K562 (cell line): ENCODE measurements around the gene CTU1. TPM values are rescaled to one million over a fixed set of nuclear protein-coding genes. Genes with fewer than 3 reads are reported as not detected.

Experiments
- ATF1 ChIP-seq, 2 experiments: fragments of 450-650 bp in 1 of 2; IDR thresholded peaks; 2 replicates each; pipeline ENCODE4 v1.6.1; 2016; ENCODE audit warnings: missing compliant biosample characterization in 1 of 2, missing genetic modification characterization in 1 of 2
- ATF7 ChIP-seq: fragments of 450-650 bp; IDR thresholded peaks from 2 replicates; pipeline ENCODE4 v1.7.1; 2014; ENCODE audit warnings: mild to moderate bottlenecking, moderate library complexity
- C11orf30 ChIP-seq: fragments of 450-650 bp; IDR thresholded peaks from 2 replicates; pipeline ENCODE4 v1.6.1; 2016; ENCODE audit warnings: low read depth, mild to moderate bottlenecking
- CREBBP ChIP-seq: IDR thresholded peaks from one replicate; pipeline ENCODE4 v1.6.1; 2012; ENCODE audit warnings: low read depth, mild to moderate bottlenecking, control low read depth, inconsistent platforms, low read length
- FUS ChIP-seq: fragments of 200-400 bp; formaldehyde crosslinking; optimal IDR thresholded peaks from 2 replicates; pipeline ENCODE3; 2017; ENCODE audit warnings: low read depth, low read length
- GABPB1 ChIP-seq: sonication (generic); formaldehyde crosslinking; IDR thresholded peaks from 2 replicates; pipeline ENCODE4 v1.8.0; 2022; ENCODE audit warnings: mild to moderate bottlenecking, missing genetic modification reagents
- GTF2F1 ChIP-seq: IDR thresholded peaks from 2 replicates; pipeline ENCODE4 v1.6.1; 2011; ENCODE audit warnings: low read depth, low read length, improper control_type of control experiment
- MAFK ChIP-seq: IDR thresholded peaks from 2 replicates; pipeline ENCODE4 v1.6.1; 2011; ENCODE audit warnings: low read length, improper control_type of control experiment
- MAZ ChIP-seq, 2 experiments: fragments of 450-650 bp in 1 of 2; sonication (generic) in 1 of 2; formaldehyde crosslinking; IDR thresholded peaks in 1 of 2; conservative IDR thresholded peaks in 1 of 2; 2 replicates each; pipeline versions ENCODE4 v1.4.0 to v1.5.0; 2020; ENCODE audit warnings: mild to moderate bottlenecking in 1 of 2, missing genetic modification reagents in 1 of 2
- NR2C2 ChIP-seq, 2 experiments: fragments of 200-800 bp in 1 of 2; sonication (Bioruptor generic) in 1 of 2; sonication (generic) in 1 of 2; formaldehyde crosslinking in 1 of 2; IDR thresholded peaks; 2 replicates each; pipeline versions ENCODE4 v1.6.1 to v1.8.0; 2016 to 2022; ENCODE audit warnings: mild to moderate bottlenecking in 1 of 2, missing compliant biosample characterization in 1 of 2, missing genetic modification characterization in 1 of 2, missing genetic modification reagents in 1 of 2
- POLR2AphosphoS2 ChIP-seq: IDR thresholded peaks from 2 replicates; pipeline ENCODE4 v1.6.1; 2012; ENCODE audit warnings: low read length, improper control_type of control experiment
- PURB ChIP-seq: sonication (generic); formaldehyde crosslinking; IDR thresholded peaks from 2 replicates; pipeline ENCODE4 v1.9.0; 2021; ENCODE audit warnings: low read depth, mild to moderate bottlenecking, missing genetic modification reagents
- TEAD4 ChIP-seq, 2 experiments: sonication (generic) in 1 of 2; formaldehyde crosslinking in 1 of 2; IDR thresholded peaks; 2 replicates each; pipeline versions ENCODE4 v1.6.1 to v1.8.0; 2012 to 2022; ENCODE audit warnings: borderline replicate concordance in 1 of 2, inconsistent platforms in 1 of 2, low read length in 1 of 2, mild to moderate bottlenecking in 1 of 2, missing genetic modification reagents in 1 of 2
- XRCC3 ChIP-seq: fragments of 450-650 bp; IDR thresholded peaks from 2 replicates; pipeline ENCODE4 v1.6.1; 2017; ENCODE audit warnings: mild to moderate bottlenecking, moderate library complexity
- YY1 ChIP-seq, 3 experiments: IDR thresholded peaks; 2 replicates each; pipeline ENCODE4 v1.6.1; 2011; ENCODE audit warnings: low read length in 2 of 3, mild to moderate bottlenecking in 2 of 3, moderate library complexity in 2 of 3, borderline replicate concordance in 1 of 3, control low read depth in 1 of 3, low read depth in 1 of 3; ENCODE audit not compliant: insufficient read depth in 3 of 3, insufficient replicate concordance in 2 of 3, control insufficient read depth in 1 of 3, insufficient read length in 1 of 3; ENCODE audit errors: extremely low read depth in 1 of 3
- ZNF707 ChIP-seq: fragments of 250-450 bp; sonication (Bioruptor Pico); conservative IDR thresholded peaks from 2 replicates; pipeline ENCODE4 v1.8.0; 2022; ENCODE audit warnings: inconsistent platforms, mild to moderate bottlenecking, moderate library complexity
- polyA plus RNA-seq, 8 experiments: library from polyadenylated mRNA; depleted of rRNA in 4 of 8; stranded (reverse) in 5 of 8; unstranded in 3 of 8; fragments of >200 nt; fragmentation: Nextera tagmentation in 2 of 8; fragmentation: Illumina TruSeq in 1 of 8; extraction: Ambion mirVana in 2 of 8; extraction: Trizol in 1 of 8; gene quantifications; 2 replicates each; pipeline versions ENCODE4 v1.2.1 to v1.2.3, GENCODE V29; 2011 to 2014; ENCODE audit warnings: inconsistent platforms in 1 of 8, missing spikeins in 1 of 8
- total RNA-seq, 7 experiments: library from RNA; depleted of rRNA in 6 of 7; stranded (reverse); fragments of >200 nt in 6 of 7; fragmentation: Illumina TruSeq in 2 of 7; extraction: Trizol in 2 of 7; gene quantifications; 2 replicates each; pipeline versions ENCODE4 v1.2.1 to v1.2.3, GENCODE V29; 2011 to 2021; ENCODE audit warnings: low replicate concordance in 1 of 7
- TF ChIP-seq, protein P1 (sequence below): fragments of 150-350 bp; conservative IDR thresholded peaks from 2 replicates; pipeline ENCODE4 v1.6.1; 2014; ENCODE audit warnings: low read length
- TF ChIP-seq, protein P2 (sequence below): fragments of 250-450 bp; sonication (Bioruptor Pico); IDR thresholded peaks from 2 replicates; pipeline ENCODE4 v1.9.0; 2021; ENCODE audit warnings: mild to moderate bottlenecking
- TF ChIP-seq, protein P3 (sequence below): fragments of 250-450 bp; sonication (Bioruptor Pico); IDR thresholded peaks from 2 replicates; pipeline ENCODE4 v1.5.0; 2021; ENCODE audit warnings: mild to moderate bottlenecking, moderate library complexity

Gene CTU1
- total and polyA plus RNA-seq, 9 of the 15 experiments (the other 6 are each of a cell fraction or from before 2014, with no cell fraction given): 0.03 to 18.4 (median 2.3) TPM; not detected in 1

DNA sequence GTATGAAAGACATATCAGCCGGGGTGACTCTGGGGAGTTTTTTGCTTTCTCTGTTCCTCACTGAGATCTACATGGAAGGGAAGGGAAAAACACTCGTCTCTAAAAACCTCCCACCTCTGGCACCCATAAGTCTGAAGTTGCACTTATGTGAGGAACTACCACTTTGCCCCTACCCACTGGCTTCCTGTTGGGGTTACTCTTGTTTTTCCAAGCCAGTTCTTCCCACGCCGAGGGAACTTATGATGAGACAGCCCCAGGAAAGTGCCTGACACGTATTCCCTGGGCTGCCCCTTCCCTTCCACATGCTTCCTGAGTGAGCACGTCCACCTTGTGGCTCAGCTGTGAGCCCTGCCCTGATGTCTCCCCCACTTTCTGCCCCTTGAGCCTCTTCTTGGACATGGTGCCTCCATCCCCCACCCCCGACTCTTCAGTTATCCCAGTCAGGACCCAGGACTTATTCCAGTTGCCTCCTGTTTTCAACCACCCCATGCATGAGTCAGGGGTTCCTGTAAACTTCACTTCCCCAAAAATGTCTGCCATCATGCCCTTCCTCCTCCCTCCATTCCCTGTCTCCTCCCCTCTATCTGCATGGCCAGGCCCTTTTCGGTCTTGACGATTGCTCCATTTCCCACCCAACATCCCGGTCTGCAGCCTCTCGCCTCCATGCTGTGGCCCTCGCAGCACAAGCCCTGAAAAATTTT, 28.8 kb upstream of the CTU1 start (continued):
- TF ChIP-seq, protein P1, sequence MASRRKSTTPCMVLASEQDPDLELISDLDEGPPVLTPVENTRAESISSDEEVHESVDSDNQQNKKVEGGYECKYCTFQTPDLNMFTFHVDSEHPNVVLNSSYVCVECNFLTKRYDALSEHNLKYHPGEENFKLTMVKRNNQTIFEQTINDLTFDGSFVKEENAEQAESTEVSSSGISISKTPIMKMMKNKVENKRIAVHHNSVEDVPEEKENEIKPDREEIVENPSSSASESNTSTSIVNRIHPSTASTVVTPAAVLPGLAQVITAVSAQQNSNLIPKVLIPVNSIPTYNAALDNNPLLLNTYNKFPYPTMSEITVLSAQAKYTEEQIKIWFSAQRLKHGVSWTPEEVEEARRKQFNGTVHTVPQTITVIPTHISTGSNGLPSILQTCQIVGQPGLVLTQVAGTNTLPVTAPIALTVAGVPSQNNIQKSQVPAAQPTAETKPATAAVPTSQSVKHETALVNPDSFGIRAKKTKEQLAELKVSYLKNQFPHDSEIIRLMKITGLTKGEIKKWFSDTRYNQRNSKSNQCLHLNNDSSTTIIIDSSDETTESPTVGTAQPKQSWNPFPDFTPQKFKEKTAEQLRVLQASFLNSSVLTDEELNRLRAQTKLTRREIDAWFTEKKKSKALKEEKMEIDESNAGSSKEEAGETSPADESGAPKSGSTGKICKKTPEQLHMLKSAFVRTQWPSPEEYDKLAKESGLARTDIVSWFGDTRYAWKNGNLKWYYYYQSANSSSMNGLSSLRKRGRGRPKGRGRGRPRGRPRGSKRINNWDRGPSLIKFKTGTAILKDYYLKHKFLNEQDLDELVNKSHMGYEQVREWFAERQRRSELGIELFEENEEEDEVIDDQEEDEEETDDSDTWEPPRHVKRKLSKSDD: no peak
- TF ChIP-seq CREBBP: no peak
- no peak for TF ChIP-seq ATF7
- no peak for TF ChIP-seq ATF1 (CRISPR knock-in tag; IDR thresholded peaks at IDR 0.05)
- TF ChIP-seq ATF1 (tag; IDR thresholded peaks at IDR 0.05): no peak
- TF ChIP-seq, protein P2, sequence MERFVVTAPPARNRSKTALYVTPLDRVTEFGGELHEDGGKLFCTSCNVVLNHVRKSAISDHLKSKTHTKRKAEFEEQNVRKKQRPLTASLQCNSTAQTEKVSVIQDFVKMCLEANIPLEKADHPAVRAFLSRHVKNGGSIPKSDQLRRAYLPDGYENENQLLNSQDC (CRISPR knock-in tag): no peak; the same call in 1 of the 2 replicates
- TF ChIP-seq POLR2AphosphoS2: no peak
- no peak for TF ChIP-seq FUS
- TF ChIP-seq TEAD4 (IDR thresholded peaks at IDR 0.05; ENCODE audit: low read length): 0 out of 2 replicates have a peak, but pooled peaks have one; percentile 5
- no peak for TF ChIP-seq TEAD4 (CRISPR knock-in tag; IDR thresholded peaks at IDR 0.05; ENCODE audit: borderline replicate concordance)
- no peak for TF ChIP-seq PURB (CRISPR knock-in tag)
- 0 out of 2 replicates have a peak, but pooled peaks have one; percentile 68 for TF ChIP-seq GTF2F1
- TF ChIP-seq GABPB1 (CRISPR knock-in tag): no peak
- TF ChIP-seq ZNF707 (CRISPR knock-in tag): no peak
- peak; percentile 38 for TF ChIP-seq C11orf30
- 0 out of 2 replicates have a peak, but pooled peaks have one; percentile 13 for TF ChIP-seq MAFK
- TF ChIP-seq NR2C2 (CRISPR knock-in tag; IDR thresholded peaks at IDR 0.05): no peak
- TF ChIP-seq NR2C2 (tag; IDR thresholded peaks at IDR 0.05): no peak; the same call in 1 of the 2 replicates
- TF ChIP-seq, protein P3, sequence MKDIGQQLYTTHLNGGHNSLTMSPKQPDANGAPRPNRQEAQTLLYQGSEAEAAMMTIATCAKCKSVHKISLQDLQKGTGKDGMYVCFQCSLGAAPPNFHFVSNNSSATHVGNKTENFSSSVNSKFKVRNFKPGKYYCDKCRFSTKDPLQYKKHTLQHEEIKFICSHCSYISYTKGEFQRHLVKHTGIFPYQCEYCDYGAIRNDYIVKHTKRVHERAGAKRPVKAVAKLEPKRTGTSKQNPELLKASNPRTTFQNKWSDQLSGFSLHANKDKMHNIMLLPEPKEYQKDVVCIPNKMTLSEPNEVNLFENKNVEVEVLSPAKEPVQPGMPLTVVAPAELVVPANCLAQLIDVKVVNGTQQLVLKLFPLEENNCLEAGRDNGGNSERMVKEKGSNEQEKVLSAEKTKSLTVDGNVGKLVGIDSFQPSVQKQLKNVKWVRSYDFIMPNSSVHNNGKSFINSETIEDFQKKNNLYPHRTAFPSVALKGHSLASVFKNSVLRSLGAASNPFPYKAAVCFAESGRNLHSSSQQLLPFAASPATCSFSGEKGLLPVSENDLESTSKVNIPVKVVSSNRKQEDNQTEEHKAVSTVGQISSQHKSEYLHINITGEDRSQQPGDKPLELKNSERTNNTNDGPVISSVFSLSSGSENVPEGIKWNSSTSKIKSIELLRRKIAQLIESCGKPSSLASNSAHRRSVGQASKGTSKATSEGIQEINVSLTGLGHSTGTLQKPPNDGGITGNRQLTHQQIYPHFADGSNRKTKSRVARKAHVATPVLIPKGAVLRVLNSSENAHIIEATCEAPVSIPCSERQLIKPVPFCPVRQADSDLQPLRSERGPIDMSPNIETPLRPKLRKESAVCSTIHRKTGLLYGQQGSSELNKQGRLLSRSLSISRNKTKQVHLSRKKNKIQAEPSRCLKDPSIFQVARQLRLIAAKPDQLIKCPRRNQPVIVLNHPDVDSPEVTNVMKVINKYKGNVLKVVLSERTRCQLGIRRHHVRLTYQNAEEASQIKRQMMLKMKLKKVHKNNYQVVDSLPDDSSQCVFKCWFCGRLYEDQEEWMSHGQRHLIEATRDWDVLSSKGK (CRISPR knock-in tag): no peak
- no peak for TF ChIP-seq XRCC3
- 0 out of 4 replicates have a peak, but pooled peaks of 1 of the 2 experiments have one; percentile 21 for TF ChIP-seq MAZ (CRISPR knock-in tag; conservative IDR thresholded peaks at IDR 0.05 in 1 of 2, IDR thresholded peaks at IDR 0.05 in 1 of 2)
- peak in 1 of 3 experiments; percentile 69 for TF ChIP-seq YY1 (IDR thresholded peaks at IDR 0.05; ENCODE audit: borderline replicate concordance in 1 of 3, control insufficient read depth in 1 of 3, extremely low read depth in 1 of 3, insufficient read depth in 3 of 3, insufficient read length in 1 of 3, insufficient replicate concordance in 2 of 3, low read depth in 1 of 3, low read length in 2 of 3)
